ENCODE data around the gene NEK10. TPM values are rescaled to one million over a fixed set of nuclear protein-coding genes. Genes with fewer than 3 reads are reported as not detected.
A peak's percentile ranks its signal among the peaks of the same experiment; 100 is the strongest.

The NEK10 gene
- total RNA-seq, 2 donors from 2014 or later, result 0.09 to 0.36 TPM

DNA sequence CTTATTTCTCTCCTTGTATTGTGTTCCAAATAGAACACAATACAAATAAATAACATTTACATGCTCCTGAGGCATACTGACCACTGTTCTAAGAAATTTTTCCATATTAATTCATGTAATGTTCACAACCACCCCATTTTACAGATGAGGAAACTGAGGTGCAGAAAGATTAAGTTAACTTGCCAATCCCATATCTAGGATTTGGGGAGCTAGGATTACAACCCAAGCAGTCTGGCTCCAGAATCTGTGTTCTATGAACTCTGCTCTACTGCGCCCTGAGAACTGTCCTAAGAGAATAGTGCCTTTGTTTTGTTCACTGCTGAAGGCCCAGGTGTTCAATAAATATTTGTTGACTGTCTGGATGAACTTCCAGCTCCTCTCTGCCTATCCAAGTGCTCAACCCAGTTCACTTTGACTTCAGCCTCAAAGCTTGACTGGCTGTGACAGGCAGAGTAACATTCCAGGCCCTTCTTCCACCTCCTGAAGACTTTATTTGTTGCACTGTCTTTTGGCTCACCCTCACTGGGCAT lies 3.1 kb downstream of the NEK10 start:
- Mint-ChIP-seq H3K9me3 (no peaks in the 10 kb centered on the region), H3K36me3 (ENCODE audit: insufficient read depth in 2 of 2) (no peaks in the 10 kb centered on the region), H3K4me3 (no peak overlapping the region), H3K27me3 (ENCODE audit: low read depth) (no peaks in the 10 kb centered on the region), H3K27ac (no peak overlapping the region), H3K4me1 (ENCODE audit: low read depth) (peaks cover 16% of the 10 kb centered on the region)
- DNase-seq, result no peak
- ATAC-seq (replicated peaks in 1 of 2), result no peak

DNA sequence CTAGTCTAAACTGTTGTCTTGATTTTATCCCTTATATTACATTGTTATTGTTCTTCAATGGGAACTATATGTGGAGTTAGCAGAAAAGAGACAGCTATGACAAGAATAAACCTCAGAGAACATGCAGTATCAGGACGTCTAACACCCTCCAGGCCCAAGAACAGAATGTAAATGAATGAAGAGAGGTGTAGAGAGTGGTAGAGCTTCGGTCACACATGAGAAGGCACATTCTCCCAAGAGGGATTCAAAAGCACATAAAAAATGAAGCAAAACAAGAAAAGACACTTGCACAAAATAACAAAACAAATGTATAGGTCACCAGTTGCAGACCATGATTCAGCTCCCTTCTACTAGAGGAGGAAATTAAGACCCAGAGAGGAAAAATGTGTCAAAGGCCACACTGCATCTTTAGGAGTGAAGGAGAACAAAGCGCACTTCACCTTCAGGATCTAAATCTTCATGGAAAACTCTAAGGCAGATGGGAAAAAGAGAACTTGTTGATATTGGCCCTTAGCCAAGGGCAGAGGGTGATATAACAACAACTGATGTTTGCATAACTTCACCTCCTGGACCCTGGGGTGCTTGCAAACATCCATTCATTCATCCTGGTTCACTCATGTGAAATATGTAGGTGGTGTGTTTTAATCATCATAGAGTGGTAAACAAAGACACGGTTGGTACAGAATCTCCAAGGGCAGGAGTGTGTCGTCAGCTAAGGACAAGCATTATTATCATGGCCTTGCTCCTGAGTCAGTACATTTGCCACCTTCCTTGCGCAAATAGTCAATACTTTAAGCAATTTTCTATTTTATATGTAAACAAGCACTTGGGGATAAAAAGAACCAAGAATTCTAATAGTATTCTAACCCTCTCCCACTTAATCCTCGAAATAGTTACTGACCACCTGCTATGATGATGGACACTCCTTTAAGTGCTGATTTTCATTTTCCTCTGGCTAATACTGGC lies 8.8 kb downstream of the NEK10 start:
- Mint-ChIP-seq H3K4me1 (ENCODE audit: low read depth) (peaks cover 22% of the 10 kb centered on the region), H3K9me3 (no peaks in the 10 kb centered on the region), H3K27me3 (ENCODE audit: low read depth) (no peaks in the 10 kb centered on the region), H3K27ac (no peak overlapping the region), H3K4me3 (no peak overlapping the region), H3K36me3 (ENCODE audit: insufficient read depth in 2 of 2) (no peaks in the 10 kb centered on the region)
- DNase-seq (no peak), ATAC-seq (replicated peaks in 1 of 2) (no peak)

DNA sequence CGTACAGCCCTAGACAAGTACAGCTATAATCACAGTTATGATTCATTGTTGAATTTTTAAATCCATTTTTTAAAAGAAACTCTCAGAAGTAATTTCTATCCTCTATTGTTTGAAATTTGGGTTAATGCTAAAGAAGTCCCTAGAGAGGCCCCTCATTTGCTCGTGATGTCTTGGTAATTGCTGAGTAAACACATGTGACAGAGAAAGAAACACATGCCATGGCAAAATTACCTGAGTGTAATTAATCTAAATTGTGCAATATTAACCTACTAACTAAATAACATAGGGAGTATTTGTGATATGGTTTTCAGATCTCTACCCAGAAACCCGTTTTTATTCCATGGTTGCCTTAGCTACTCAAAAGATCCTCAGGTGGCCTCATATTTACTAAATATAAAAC lies 10.8 kb downstream of the NEK10 start:
- ATAC-seq (replicated peaks in 1 of 2) (no peak), DNase-seq (no peak)
- peak overlapping the region; percentile 84 for H3K27ac Mint-ChIP-seq
- H3K27me3 Mint-ChIP-seq (ENCODE audit: low read depth), result no peaks in the 10 kb centered on the region
- H3K4me1 Mint-ChIP-seq (ENCODE audit: low read depth), result peaks cover 22% of the 10 kb centered on the region
- no peaks in the 10 kb centered on the region for H3K36me3 Mint-ChIP-seq (ENCODE audit: insufficient read depth in 2 of 2)
- H3K4me3 Mint-ChIP-seq, result peak overlapping the region in 1 of 2 donors; percentile 20
- H3K9me3 Mint-ChIP-seq, result no peaks in the 10 kb centered on the region

DNA sequence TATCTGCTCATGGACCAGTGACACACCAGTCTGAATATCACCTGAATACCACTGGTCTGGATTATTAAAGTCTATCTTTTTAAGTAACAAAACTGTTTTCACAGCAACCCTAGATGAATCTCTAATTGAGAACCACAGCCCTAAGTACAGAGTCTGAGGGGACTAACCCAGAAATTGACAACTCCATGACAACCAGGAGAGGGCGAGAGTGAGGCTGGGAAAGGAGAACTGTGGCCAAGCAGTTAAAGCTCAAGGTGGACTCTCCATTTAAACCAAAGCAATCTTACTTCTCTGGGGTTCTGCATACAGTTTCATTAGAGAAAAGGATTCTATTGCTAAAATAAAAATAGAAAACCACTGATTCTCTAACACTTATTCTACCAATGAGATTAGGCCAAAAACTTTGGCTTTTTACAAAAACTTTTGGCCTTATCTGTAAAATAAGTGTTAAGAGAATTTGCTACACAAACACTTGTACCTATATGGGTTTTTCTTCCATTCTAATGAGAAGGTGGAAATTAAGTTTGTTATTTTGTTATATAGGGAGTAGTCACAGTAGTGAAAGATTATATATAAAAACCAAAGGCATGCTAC lies 11.4 kb downstream of the NEK10 start:
- Mint-ChIP-seq H3K27ac (peak overlapping the region; percentile 84), H3K9me3 (no peaks in the 10 kb centered on the region), H3K4me3 (peak overlapping the region in 1 of 2 donors; percentile 47), H3K36me3 (ENCODE audit: insufficient read depth in 2 of 2) (no peaks in the 10 kb centered on the region), H3K27me3 (ENCODE audit: low read depth) (no peaks in the 10 kb centered on the region), H3K4me1 (ENCODE audit: low read depth) (peaks cover 22% of the 10 kb centered on the region)
- ATAC-seq (replicated peaks in 1 of 2) (peak; percentile 91 to 94), DNase-seq (peak; percentile 65 to 66)

DNA sequence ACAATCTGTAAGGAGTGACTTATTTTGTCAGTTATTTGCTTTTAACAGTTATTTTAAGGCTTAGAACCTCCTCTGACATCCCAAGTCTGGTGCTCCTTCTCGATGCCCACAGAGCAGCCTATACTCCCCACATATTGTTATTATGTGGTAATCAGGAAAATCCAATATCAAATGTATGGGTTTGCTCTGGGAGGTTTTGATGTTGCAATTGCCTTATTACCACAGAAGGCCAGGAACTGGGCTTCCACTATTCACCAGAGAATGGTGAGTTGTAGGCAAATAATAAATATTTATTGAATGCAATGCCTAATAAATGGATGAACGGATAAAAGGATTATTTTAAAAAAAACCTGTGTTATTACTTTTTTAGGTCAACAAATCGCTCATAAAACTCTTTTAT lies 12.2 kb downstream of the NEK10 start:
- no peaks in the 10 kb centered on the region for H3K9me3 Mint-ChIP-seq
- H3K4me1 Mint-ChIP-seq (ENCODE audit: low read depth), result peaks cover 22% of the 10 kb centered on the region
- H3K4me3 Mint-ChIP-seq, result no peak overlapping the region
- H3K36me3 Mint-ChIP-seq (ENCODE audit: insufficient read depth in 2 of 2), result no peaks in the 10 kb centered on the region
- H3K27ac Mint-ChIP-seq, result no peak overlapping the region
- H3K27me3 Mint-ChIP-seq (ENCODE audit: low read depth), result no peaks in the 10 kb centered on the region
- ATAC-seq (replicated peaks in 1 of 2), result no peak
- no peak for DNase-seq

DNA sequence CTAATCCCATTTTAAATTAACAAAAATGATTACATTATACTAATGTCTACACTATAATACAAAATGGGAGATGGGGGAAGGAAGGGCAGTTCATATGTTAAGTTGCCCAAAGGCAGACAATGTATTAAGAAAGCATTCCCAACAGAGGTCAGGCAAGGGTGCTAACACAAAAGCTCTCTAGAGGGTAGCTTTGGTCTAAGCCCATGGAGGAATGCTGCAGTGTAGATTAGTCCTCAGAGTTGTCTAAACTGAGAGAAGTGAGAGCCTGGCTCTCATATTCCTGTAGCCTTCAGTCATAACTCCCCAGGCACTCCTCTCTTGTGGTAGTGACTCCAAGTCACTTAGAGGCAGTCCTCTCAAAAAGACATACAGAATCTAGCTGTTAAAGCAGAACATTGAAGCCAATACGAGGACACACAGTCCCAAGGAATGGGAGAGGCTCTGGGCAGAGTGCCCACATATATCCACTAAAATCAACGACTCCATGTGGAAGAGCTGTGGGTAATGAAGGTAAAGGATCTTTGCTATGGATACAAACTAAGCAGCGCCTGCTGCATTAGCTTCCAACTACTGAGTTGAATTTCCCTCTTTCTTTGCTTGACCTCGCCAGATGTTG lies 14.5 kb downstream of the NEK10 start:
- DNase-seq (no peak), ATAC-seq (replicated peaks in 1 of 2) (no peak)
- Mint-ChIP-seq H3K4me3 (no peak overlapping the region), H3K27me3 (ENCODE audit: low read depth) (no peaks in the 10 kb centered on the region), H3K27ac (no peak overlapping the region), H3K4me1 (ENCODE audit: low read depth) (peaks cover 23% of the 10 kb centered on the region), H3K36me3 (ENCODE audit: insufficient read depth in 2 of 2) (no peaks in the 10 kb centered on the region), H3K9me3 (no peaks in the 10 kb centered on the region)

DNA sequence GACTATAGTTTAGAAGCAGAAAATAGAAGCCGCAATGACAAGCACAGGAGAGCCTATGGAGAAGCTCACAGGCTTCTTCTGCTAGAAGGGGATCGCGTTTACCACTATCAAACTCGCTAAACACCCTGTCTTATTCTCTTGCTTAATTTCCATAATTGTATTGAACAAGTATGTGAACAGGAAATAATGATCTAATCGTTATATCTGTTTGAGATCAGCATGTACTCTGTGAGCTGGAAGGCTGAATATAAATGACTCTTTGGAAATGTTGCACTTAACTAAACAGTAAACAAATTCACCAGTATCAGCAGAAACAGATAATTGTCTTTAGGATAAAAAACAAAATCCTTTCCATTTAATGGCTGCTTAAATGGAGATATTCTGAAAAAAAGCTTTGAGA lies 15.0 kb downstream of the NEK10 start:
- Mint-ChIP-seq H3K27me3 (ENCODE audit: low read depth) (no peaks in the 10 kb centered on the region), H3K4me3 (no peak overlapping the region)
- no peak for DNase-seq

DNA sequence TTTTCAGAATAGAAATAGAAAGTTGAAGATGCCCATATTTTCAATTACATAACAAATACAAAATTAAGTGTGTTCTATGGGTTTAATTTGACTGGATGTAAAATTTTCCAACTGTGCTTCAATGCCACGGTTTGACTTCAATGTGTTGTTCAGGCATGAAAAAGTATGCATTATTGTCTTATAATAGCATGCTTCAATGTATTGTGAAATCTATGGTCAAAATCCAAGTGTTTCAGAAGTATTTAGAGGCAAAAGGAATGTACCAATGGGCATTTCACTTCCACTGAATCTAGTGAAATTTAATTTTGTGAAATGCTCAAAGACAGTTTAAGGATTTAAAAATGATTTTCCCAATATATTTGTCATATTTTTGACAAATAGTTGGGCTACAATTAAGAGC lies 16.0 kb downstream of the NEK10 start:
- H3K36me3 Mint-ChIP-seq (ENCODE audit: insufficient read depth in 2 of 2), result no peaks in the 10 kb centered on the region
- no peaks in the 10 kb centered on the region for H3K27me3 Mint-ChIP-seq (ENCODE audit: low read depth)
- H3K27ac Mint-ChIP-seq, result no peak overlapping the region
- no peak overlapping the region for H3K4me3 Mint-ChIP-seq
- no peaks in the 10 kb centered on the region for H3K9me3 Mint-ChIP-seq
- DNase-seq, result no peak
- H3K4me1 Mint-ChIP-seq (ENCODE audit: low read depth), result peaks cover 16% of the 10 kb centered on the region
- ATAC-seq (replicated peaks in 1 of 2), result no peak

More for the DNA sequence above, 15.0 kb downstream of the NEK10 start:
- Mint-ChIP-seq H3K4me1 (ENCODE audit: low read depth) (peaks cover 22% of the 10 kb centered on the region), H3K9me3 (no peaks in the 10 kb centered on the region), H3K36me3 (ENCODE audit: insufficient read depth in 2 of 2) (no peaks in the 10 kb centered on the region), H3K27ac (no peak overlapping the region)
- no peak for ATAC-seq (replicated peaks in 1 of 2)

DNA sequence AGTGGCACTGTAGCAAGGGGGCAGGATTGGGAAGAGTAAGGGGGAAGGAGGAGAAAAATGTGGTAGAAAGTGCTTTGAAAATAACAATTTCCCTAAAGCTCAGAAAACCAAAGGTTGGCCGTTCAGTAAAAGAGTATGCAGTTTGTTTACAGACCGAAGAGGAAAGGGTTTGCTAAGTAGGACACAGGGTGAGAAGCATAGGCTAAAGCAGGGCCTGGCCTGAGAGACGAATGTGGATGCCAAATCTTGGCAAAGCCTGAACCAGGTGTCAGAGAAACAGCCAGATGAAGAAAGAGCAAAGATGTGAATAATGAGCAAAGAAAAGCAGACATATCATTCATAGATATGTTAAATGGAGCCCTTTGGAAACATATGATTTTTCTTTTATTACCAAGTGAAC lies 17.1 kb downstream of the NEK10 start:
- H3K36me3 Mint-ChIP-seq (ENCODE audit: insufficient read depth in 2 of 2), result no peaks in the 10 kb centered on the region
- peaks cover 11% of the 10 kb centered on the region for H3K4me1 Mint-ChIP-seq (ENCODE audit: low read depth)
- DNase-seq, result no peak
- no peaks in the 10 kb centered on the region for H3K9me3 Mint-ChIP-seq
- no peak overlapping the region for H3K27ac Mint-ChIP-seq
- no peaks in the 10 kb centered on the region for H3K27me3 Mint-ChIP-seq (ENCODE audit: low read depth)
- H3K4me3 Mint-ChIP-seq, result no peak overlapping the region
- ATAC-seq (replicated peaks in 1 of 2), result no peak

DNA sequence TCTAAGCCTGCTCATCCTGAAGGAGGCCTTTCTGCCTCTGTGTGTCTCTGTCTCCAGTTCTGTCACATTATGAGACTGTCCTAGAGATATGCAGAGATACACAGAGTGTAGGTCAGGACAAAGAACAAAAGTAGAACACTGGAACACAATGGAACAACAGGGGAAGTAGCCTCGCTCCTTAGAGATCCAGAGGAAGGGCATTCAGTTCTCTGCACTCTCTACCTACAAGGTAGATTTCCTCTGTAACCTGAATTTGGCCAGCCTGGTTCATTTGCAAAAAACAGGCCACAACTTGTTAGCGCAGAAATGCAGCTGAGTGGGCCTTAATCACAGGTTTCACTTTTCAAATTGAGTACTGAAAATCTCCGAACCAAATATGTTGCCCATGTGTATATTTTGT lies 19.4 kb downstream of the NEK10 start:
- H3K4me3 Mint-ChIP-seq, result peak overlapping the region in 1 of 2 donors; percentile 49
- H3K9me3 Mint-ChIP-seq, result no peaks in the 10 kb centered on the region
- ATAC-seq (replicated peaks in 1 of 2) (peak in 1 of 2 donors; percentile 42), DNase-seq (no peak)
- peak overlapping the region; percentile 69 for H3K27ac Mint-ChIP-seq
- H3K36me3 Mint-ChIP-seq (ENCODE audit: insufficient read depth in 2 of 2), result no peaks in the 10 kb centered on the region
- H3K27me3 Mint-ChIP-seq (ENCODE audit: low read depth), result no peaks in the 10 kb centered on the region
- H3K4me1 Mint-ChIP-seq (ENCODE audit: low read depth), result peaks cover 17% of the 10 kb centered on the region

DNA sequence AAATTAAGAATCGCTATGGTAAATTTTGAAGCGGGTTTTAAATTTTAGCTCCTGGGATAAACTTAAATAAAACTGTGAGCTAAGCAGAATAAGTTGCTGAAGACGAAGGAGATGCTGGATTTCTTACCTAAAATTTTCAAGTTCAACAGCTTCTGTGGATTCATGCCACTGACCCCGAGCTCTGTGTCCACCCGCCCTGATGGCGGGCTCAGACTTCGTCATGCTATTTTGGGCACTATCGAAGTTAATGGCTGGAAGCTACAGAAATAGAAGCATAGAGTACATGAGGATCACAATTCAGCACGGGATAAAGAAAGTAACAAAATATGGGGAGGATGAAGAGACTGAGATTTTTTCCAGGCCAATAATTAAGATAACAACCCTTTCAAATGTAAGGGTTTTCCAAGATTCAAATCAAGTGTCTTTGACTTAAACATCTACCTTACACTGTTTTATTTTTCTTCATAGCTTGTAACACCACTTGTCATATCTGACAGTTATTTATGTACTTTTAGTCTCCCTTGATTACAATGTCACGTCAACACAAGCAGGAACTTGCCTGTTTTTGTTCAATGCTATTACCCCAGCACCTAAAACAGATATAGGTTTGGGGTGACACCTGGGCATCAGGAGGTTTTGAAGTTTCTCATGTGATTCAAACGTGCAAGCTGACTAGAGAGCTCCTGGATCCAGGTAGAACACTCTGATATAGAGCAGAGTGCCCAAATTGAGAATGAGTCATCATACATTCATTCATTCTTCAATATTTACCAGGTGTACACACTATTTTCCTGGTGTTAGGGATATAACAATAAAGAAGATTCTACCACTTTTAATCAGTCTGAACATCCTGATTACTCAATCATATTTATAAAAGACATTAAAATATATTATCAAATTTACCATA lies 23.0 kb downstream of the NEK10 start:
- Mint-ChIP-seq H3K27me3 (ENCODE audit: low read depth) (no peaks in the 10 kb centered on the region), H3K9me3 (no peaks in the 10 kb centered on the region), H3K4me3 (no peak overlapping the region), H3K36me3 (ENCODE audit: insufficient read depth in 2 of 2) (no peaks in the 10 kb centered on the region), H3K4me1 (ENCODE audit: low read depth) (peaks cover 17% of the 10 kb centered on the region), H3K27ac (no peak overlapping the region)
- DNase-seq, result no peak
- no peak for ATAC-seq (replicated peaks in 1 of 2)

DNA sequence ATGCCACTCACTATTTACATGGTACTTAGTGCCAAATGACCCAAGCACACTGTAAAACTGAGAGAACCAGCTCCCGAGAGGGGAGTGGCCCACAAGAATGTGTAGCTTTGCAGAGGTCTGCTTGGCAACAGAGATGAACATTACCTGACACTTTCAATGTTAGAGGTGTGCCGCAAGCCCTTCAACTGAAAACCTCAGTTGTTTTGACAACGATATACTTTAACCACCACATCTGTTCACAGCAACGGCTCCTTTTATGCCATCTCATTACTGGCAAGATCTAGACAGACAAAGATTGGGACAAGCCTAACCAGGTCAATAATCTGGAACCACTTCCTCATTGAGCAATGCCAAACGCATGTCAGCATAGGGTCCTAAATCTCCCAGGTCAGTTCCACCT lies 23.7 kb downstream of the NEK10 start:
- H3K9me3 Mint-ChIP-seq, result no peaks in the 10 kb centered on the region
- DNase-seq (peak; percentile 17 to 26), ATAC-seq (replicated peaks in 1 of 2) (peak; percentile 88 to 91)
- H3K27ac Mint-ChIP-seq, result no peak overlapping the region
- peaks cover 17% of the 10 kb centered on the region for H3K4me1 Mint-ChIP-seq (ENCODE audit: low read depth)
- H3K4me3 Mint-ChIP-seq, result no peak overlapping the region
- H3K27me3 Mint-ChIP-seq (ENCODE audit: low read depth), result no peaks in the 10 kb centered on the region
- no peaks in the 10 kb centered on the region for H3K36me3 Mint-ChIP-seq (ENCODE audit: insufficient read depth in 2 of 2)

All from activated T-cell treated with anti-CD3 and anti-CD28 coated beads, Interleukin-2, amount 50 U/mL, for 72 hours (primary cell).